GM19397 (cell line): ENCODE results near the gene ZNF654.

Source experiments
- ATAC-seq: cut with Tn5 transposase; IDR thresholded peaks from one replicate; pipeline ENCODE4 v1.9.1; 2021; ENCODE audit warnings: mild to moderate bottlenecking, moderate library complexity; ENCODE audit not compliant: unreplicated experiment

ZNF654 gene

GRCh38 chr3:88191872-88192409 is 132.9 kb downstream of the ZNF654 start:
- ATAC-seq: no peak

- no peak for ATAC-seq
Observed at GRCh38 chr3:88192631-88193030, 133.6 kb downstream of the ZNF654 start.
